Stimulated activated CD4-positive, alpha-beta T cell treated with anti-CD3 and anti-CD28 coated beads, Interleukin-1b, Interleukin-23, amount 100 ng/mL, for 4 hours (primary cell): ENCODE data around the gene EPHA8.
A peak's percentile ranks its signal among the peaks of the same experiment; 100 is the strongest.

ENCODE experiments used
- DNase-seq, 2 donors: peaks; one replicate each; pipeline ENCODE4 v3.0.0-alpha.2; 2020; ENCODE audit warnings: low read depth in 2 of 2

The EPHA8 gene

DNA sequence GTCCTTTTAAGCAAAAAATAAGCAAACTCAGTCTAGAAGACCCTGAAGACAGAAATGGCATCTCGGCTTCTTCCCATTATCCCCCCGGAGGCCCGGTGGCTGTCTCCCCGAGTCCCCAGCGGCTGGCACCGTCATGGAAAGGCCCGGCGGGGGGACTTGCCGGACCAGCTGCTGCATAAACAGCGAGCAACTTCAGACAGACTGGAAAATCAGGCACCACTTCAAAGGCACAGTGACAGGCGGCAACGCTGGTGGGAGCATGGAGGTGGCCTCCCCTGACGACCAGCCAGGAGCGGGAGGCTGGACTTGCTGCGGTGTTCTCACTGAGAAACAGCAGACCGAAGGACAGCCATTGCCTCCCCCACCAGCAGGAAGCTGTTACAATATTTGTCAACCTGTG is 54.8 kb downstream of the EPHA8 start:
- no peak for DNase-seq

DNA sequence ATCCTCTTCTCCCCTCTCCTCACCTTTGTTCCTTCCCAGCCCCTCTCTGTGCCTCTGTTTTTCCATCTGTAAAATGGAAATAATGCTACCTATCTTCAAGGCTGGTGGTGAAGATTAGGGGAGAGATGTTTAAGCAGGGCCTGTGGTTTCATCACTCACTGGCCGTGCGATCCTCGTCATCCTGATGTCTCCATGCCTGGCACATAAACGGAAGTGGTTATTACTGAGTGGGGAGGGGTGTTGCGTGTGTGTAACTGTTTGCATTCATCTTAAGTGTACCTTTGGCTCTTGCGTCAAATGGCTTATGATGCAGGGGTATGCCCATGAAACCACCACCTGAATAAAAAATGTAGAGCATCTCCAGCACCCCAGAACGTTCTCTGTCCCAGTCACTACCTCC is 56.0 kb downstream of the EPHA8 start:
- DNase-seq, result no peak

DNA sequence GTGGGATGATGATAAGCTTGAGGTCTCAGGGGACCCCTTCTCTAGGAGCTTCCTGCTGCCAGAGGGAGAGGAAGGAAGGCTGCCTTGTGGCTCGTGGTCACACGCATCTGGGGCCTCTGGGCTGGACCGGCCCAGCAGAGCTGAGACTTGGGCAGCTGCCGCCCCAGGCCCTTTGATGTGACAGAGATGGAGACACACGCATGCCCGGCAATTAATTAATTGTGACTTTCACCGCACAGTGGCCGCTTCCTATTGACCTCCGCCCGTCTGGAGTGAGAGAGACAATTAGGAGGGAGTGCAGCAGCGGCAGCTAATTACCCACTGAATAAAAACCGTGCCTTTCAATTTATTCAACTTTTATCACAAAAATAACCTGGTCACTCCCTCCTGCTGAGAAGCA is 56.5 kb downstream of the EPHA8 start:
- no peak for DNase-seq

DNA sequence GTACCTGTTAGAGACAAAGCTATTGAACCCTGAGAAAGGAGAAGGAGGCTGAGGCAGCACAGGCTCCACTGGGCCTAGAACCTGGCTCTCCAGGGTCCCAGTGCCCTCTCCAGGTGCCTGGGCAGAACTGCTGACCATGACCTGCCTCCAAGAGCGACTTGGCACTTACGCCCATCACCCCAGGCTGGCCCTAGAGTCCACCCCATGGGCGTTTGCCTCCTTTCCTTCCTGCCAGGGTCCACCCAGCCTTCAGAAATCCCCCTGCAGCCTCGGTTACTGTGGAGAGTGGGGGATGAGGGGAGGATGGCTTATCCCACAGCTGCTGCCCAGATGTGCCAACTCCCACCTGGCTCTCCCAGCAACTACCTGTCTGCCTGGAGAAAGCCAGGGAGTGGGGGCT is 58.5 kb downstream of the EPHA8 start:
- no peak for DNase-seq

DNA sequence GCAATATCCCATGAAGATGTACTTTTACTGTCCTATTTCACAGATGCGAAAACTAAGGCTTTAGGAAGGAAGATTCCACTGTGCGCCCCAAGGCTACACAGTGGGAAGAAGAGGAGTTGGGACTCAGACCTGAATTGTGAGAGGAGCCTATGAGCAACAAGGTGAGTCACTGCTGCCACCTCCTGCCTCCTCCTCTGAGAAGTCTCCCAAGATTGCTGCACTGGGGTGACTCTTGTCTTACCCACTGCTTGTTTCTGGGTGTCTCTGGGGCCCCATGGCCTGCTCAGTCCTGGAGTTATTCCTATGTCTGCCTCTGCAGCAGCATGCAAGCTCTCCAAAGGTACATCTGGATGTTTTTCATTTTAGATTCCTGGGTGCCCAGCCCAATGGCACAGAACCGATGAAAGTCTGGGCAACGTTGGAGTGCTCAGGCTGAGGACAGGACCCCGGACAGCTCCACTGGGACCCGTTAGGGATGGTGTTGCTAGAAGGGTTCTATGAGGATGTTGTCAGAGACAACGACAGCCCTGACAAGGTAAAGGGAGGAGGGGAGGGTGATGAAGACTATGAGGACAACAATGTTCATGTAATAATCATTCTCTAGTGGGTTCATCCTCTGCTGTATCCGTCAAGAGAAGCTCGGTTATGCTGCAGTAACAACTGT is 62.1 kb downstream of the EPHA8 start:
- no peak for DNase-seq

DNA sequence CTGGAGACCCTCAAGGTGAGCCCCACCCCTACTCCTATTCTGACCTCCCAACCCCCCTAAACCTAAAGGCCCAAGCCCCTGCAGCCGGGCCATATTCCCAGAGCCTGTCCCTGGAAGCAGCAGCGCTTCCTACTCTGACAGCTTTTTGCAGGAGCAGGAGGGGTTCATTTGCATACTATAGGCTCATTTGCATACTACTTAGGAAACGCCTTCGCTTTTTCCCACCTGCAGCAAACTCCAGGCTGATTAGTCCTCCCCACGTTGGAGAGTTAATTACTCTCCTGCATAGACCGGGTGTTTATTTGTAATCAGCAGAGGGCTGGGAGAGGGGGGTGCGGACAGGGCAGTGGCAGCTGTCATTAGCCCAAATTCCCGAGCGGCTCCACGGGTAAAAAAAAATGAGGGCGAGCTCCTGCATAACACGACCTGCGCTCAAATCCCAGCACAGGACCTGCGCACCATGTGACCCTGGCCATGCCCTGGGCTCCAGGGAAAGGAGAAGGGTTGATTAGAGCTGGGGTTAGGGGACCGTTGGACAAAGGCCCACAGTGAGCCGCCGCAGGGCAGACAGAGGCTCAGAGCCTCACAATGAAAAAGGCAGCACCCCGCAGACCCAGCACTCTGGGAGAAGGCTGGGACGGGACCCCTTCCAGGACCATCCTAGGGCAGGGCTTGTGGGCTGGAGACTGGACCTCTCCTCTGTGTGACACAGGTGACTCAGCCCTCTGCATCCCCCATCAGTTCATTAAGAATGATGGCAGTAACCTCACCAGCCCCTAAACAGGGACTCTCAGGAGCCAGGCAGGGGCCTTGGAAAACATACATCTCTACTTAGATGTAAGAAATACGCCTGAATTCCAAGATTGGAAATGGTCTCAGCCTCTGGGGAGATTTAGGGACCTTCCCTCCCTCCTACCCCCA is 63.2 kb downstream of the EPHA8 start:
- no peak for DNase-seq

DNA sequence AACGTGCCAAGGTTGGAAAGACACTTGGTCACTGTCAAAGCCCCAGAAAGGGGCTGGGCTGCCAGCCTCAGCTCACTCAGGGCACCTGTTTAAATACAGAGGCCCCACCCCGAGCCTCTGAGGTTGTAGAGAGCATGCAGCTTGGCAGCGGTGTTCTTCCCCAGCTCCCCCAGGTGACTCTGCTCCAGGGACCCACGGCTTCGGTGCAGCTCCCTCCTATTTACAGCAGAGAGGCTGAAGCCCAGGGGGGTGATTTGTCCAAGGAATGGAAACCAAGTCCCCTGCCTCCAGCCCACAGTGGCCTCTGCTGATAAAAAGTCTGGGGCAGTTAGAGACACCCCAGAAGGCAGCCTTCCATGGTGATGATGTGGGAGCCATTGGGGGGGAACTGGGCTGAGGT is 64.0 kb downstream of the EPHA8 start:
- no peak for DNase-seq

DNA sequence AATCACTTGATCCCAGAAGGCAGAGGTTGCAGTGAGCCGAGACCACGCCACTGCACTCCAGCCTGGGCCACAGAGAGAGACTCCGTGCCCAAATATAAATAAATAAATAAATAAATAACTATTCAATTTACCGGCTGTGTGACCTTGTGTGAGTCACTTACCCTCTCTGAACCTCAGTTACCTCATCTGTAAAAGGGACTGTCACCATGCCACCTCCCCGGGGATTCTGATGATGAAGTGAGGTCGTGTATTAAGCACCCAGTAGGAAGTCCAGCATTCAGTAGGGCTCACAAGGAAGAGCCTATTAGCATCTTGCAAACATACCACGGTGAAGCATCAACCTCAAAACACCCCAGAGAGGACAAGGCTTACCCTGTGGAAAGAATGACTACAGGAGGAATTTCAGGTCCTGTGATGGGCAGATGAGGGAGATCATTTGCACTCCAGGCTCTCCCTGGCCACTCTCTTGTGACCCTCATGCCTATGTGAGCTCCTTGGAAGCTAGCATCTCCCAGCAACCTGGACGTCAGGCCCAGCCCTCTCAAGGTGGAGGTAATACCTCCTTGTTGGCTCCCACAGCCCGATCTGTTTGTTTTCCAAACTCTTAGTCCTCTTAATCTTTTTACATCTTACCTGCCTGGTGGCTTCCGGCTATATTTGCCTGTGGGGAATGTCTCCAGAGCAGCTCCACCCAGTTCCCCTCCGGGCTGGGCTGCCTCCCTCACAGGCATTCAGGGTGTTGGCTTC is 65.6 kb downstream of the EPHA8 start:
- no peak for DNase-seq

DNA sequence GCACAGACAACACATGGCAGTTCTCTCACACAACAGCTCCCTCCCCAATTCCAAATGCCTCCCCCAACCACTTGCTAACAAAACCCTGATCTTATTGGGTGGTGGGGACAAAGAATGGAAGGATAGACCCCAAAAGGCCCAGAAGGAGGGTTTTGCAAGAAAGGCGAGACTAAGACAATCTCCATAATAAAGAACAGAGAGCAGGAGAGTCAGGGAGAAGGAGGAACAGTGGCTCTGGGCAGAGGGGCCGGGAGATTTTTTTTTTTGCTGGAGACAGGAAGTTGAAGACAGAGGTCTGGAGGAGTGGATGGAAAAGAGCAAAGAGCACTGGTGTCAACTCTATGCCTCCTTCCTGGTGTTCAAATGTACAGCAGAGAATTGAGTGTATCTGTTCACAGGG is 66.6 kb downstream of the EPHA8 start:
- no peak for DNase-seq

DNA sequence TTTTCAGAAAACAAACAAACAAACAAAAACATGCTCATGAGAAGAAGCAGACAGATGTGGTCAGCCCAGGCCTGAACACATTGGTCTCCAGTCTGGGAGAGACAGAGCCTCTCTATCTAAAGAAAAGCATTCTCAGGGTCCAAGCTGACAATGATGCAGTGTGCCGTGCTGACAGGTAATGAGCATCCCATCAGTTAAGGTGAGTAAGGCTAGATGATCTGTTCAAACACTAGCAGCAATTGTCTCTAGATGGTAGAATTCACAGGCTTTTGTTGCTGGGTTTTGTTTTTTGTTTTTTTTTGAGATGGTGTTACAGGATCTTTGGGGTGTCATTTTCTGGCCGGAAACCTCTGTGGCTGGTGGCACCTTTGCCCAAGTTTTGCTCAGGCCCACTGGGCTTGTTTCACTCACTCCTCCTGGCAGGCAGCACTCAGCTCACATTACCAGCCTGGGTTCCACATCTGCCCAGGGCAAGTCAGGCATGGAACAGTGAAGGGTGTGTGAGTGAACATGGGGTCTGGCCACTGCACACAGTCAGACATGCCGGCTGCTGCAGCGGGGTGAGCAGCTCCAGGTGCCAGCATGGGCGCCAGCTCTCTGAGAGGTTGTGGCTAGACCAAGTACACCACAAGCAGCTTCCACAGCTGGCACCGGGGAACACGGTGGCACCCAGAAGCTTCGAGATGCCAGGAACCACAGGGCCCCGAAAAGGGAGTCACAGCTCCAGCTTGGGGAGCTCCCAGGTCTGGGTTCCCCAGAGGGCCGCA is 70.6 kb downstream of the EPHA8 start:
- DNase-seq, result no peak

DNA sequence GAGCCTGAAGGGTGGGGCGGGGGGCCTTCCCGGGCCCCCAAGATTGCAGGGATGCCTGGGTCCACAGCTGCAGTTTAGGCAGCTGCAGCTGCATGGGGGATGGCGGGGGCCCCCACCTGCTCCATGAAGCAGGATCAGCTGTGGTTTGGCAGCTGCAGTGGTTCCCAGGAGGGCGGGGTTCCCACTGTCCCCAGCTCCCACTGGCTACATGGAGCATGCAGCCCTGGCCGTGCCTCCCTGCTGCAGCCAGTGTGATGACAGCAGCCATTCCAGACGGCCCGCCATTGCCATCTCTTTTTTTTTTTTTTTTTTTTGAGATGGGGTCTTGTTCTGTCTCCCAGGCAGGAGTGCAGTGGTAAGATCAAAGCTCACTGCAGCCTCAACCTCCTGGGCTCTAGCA is 72.1 kb downstream of the EPHA8 start:
- no peak for DNase-seq

DNA sequence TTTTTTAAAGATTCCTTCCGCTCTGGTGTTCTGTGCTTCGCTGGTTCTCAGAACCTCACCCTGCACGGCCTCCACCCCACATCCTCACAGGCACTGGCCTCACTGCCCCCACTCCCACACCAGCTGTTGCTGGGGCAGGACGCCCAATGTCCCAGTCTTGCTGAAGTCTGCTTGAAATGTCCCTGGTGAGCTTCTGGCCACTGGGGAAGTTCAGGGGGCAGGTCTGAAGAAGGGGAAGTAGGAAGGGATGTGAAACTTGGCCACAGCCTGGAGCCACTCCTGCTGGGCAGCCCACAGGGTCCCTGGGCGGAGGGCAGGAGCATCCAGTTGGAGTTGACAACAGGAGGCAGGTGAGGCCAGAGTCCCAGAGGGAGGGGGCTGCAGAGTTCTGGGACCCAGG is 73.1 kb downstream of the EPHA8 start, which contains the start of gene C1QA:
Gene C1QA, plus strand, starts transcription at position 276 of the 400 bp plus-strand sequence. CDS start 989 bp downstream, outside the sequence.
- DNase-seq, result no peak

DNA sequence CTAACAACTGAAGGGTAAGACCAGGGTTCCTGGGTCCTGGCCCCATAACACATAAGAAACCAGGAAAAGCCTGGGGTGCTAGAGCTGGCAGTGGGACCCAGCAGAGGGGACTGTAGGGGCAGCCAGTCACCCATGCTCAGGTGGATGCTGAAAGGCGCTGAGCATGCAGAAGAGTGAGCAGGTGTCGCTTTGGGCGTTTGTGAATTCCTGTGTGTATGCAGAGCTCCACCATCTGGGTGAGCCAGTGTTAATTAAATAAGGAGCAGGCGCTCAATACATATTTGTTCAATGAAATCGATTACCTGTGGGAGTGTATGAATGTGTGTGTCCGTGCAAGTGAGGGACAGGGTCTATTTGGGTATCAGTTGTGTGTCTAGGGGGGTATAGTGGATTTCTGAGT is 73.6 kb downstream of the EPHA8 start:
- DNase-seq, result no peak

DNA sequence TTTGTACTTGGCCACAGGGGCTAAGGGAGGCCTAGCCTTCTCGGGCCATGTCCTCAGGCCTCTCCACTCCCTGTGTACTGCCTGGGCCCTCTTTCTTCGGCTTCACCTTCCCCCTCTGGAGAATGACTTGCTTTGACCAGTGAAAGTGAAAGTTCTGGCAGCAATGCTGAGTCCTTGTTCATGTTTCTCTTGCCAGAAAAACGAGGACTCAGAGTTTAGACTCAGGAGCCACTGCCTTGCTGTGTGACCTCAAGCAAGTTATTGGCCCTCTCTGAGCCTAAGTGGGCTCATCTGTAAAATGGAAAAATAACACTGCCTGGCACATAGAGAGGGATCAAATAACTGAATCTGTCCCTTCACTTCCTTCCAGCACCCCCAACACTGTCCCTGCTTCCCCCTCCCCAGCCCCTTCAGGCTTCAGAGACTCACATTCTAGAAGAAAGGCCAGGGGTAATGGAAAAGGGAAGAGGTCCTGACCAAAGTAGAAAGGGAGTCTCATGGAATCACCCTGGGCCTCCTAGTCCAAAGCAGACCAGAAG is 74.7 kb downstream of the EPHA8 start:
- no peak for DNase-seq

DNA sequence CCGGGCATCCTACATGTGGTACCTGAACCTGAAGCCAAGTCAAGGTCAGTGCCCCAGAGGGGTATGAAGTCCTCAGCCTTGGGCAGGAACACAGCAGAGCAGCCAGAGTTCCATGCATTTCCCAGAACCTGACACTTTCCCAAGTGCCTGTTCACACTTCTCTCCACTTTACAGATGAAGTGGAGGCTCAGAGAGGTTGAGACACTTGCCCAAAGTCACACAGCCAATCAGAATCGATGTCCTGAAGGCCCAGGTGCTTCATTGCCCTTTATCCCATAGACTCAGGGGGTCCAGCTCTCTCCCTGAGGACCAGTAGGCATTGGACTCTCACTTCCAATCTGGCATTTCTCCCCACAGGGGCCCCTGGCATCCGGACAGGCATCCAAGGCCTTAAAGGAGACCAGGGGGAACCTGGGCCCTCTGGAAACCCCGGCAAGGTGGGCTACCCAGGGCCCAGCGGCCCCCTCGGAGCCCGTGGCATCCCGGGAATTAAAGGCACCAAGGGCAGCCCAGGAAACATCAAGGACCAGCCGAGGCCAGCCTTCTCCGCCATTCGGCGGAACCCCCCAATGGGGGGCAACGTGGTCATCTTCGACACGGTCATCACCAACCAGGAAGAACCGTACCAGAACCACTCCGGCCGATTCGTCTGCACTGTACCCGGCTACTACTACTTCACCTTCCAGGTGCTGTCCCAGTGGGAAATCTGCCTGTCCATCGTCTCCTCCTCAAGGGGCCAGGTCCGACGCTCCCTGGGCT is 75.4 kb downstream of the EPHA8 start:
- no peak for DNase-seq

DNA sequence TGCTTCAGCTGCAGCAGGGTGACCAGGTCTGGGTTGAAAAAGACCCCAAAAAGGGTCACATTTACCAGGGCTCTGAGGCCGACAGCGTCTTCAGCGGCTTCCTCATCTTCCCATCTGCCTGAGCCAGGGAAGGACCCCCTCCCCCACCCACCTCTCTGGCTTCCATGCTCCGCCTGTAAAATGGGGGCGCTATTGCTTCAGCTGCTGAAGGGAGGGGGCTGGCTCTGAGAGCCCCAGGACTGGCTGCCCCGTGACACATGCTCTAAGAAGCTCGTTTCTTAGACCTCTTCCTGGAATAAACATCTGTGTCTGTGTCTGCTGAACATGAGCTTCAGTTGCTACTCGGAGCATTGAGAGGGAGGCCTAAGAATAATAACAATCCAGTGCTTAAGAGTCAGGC is 76.0 kb downstream of the EPHA8 start:
- no peak for DNase-seq

DNA sequence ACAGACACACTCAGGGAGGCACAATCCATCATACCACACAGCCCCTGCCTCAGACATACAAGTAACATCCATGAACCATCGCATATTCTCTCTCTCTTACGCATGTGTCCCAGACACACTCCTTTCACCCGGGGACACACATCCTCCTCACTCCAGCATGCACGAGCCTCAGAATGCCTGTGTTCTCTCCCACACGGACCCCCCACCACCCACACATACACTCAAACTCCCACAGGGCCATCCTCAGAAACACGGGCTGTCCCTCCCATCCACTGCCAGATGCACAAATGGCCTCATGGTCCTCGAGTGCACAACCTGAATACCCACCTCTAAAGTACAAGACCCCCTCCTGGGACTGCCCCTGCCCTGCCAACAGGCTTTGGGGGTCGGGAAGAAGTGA is 78.0 kb downstream of the EPHA8 start:
- DNase-seq, result no peak

DNA sequence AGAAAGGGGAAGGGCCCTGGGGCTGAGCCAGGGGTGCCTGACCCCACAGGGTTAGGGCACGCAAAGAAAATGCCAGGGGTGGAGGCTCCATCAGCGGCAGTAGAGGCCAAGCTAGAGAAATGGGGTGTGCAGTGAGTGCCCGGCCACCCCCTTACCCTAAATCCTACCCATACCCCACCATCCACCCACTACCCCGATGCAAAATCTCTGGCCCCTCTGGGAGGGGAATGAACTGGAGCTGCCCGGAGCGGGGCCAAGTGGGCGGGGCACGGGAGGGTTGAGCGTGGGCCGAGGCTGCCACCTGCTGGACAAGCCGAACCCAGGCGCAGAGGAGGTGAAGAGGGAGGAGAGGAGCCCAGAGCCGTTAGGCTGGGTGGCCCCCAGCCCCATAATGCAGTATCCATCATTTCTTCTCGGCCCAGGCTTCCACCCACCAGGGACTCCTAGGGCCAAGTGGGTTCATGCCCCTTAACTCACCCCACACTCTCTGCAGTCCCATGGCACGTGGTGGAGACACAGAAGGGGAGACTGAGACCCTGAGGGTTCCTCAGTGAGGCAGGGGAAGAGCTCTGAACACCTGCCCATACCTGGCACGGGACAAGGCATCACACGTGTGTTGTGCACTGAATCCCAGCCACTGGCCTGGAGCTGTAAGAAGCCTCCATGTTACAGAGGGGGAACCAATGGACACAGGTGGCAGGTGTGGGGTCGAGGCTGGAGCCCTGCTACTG is 78.8 kb downstream of the EPHA8 start:
- DNase-seq, result peak; percentile 61 to 70

DNA sequence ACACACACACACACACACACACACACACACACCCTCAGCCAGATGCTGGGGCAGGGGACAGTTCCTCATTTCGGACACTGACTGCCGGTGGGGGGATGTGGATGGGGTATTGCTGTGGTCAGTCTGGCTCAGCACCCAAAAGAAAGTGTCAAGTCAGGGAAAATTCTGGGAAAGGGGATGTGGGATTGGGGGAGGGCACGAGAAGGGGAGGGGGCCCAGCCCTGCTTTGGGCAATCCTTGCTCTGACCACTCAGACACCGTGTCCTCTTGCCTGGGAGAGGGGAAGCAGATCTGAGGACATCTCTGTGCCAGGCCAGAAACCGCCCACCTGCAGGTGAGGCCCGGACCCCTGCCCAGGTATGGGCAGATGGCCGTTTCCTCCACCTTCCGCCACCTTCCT is 80.1 kb downstream of the EPHA8 start, which contains the start of gene C1QC:
Gene C1QC, plus strand, starts transcription at position 253 of the 400 bp plus-strand sequence. CDS start 391 bp downstream, outside the sequence.
- DNase-seq, result no peak

DNA sequence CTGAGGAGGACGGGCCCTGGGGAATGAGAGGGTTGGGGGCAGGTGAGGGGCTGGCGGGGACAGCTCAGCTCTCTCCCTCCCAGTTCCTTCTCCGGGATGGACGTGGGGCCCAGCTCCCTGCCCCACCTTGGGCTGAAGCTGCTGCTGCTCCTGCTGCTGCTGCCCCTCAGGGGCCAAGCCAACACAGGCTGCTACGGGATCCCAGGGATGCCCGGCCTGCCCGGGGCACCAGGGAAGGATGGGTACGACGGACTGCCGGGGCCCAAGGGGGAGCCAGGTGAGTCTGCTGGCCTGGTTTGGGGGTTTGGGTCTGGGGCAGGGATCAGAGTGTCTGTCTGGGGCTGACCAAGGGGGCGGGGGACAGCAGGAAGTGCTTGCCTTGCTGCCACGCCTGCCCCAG is 80.6 kb downstream of the EPHA8 start:
- DNase-seq, result no peak
